GM18517 (cell line): ENCODE measurements around the gene RPL5.

ENCODE experiments used
- ATAC-seq: cut with Tn5 transposase; IDR thresholded peaks from one replicate; pipeline ENCODE4 v1.9.1; 2021; ENCODE audit warnings: mild to moderate bottlenecking, moderate library complexity; ENCODE audit not compliant: unreplicated experiment

RPL5 gene

DNA sequence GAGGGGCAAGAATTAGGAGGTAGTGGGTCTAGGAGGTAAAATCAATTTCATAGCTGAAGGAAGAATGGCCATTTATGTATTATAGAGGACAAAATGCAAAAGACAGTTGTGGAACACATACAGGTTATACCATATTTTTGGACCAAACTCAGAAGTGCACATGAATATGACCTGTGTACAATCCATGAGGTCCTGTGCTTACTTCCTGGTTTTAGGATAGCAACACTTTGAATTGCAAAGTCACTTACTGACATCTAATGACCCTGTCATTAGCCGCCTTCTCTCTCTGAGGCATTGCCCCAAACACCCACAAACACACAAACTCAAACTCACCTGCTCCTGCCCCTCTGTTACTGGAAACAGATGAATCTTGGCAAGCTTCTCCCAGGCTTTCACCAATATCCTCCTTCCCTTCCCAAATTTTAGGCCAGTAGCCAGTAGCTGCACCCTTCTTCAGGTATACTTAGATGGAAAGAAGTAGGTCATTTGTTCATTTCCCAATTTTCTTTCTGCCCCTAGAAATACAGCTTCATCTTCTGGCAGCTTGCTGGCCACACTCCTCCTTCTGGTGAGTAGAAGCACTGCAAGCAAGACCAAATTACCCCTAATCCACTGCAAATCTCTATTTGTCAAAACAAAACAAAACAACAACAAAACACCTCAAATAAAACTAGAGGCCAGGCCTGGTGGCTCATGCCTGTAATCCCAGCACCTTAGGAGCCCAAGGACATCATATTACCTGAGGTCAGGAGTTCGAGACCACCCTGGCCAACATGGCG lies 13.7 kb upstream of the RPL5 start:
- peak; percentile 69 for ATAC-seq

DNA sequence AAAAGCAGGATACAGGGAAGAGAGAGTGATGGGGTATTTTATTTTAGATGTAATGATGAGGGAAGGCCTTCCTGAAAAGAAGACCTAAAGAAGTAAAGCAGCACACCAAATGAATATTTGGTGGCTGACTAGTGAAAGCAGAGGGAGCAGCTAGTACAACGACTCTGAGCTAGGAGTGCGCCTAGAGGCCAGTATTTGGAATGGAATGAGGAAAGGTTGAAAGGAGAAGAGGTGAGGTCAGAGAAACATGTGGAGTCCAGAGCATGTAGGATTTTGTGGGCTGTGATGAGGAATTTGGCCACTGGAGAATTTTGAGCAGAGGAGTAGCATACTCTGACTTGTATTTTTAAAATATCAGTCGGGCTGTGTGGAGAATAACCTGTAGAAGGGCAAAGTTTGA lies 11.8 kb upstream of the RPL5 start:
- ATAC-seq = no peak

DNA sequence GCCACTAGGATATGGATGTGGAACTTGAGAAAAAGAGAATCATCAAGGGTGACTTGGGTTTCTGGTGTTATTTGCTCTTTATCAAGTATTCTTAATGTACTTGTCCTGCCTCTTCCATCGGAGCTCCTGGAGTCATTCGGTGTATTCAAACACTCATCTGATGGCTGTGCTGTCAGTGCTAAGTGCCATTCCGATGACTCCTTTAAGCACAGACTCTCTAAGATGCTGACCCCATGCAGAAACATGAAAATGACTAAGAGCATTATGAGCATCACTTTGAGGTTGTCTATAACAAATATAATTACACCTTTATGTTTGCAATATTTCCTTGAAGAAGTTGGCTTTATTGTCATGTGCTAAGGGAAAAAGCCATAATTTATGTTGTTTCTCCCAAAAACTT lies 11.3 kb upstream of the RPL5 start:
- ATAC-seq = no peak

DNA sequence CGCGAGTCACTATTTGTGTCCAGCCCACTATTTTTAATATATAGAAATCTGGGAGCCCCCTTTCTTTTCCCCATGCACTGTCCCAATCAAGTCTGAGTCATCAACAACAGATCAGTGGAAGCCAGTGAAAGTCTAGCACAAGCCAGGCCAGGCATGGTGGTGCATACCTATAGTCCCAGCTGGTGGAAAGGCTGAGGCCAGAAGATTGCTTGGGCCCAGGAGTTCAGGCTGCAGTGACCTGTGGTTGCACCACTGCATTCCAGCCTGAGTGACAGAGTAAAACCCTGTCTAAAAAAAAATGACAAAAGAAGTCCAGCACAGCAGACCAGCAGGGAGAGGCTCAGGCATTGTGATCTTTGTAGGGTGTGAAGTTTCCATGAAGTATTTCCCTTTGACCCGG lies 9.0 kb upstream of the RPL5 start:
- ATAC-seq = no peak

DNA sequence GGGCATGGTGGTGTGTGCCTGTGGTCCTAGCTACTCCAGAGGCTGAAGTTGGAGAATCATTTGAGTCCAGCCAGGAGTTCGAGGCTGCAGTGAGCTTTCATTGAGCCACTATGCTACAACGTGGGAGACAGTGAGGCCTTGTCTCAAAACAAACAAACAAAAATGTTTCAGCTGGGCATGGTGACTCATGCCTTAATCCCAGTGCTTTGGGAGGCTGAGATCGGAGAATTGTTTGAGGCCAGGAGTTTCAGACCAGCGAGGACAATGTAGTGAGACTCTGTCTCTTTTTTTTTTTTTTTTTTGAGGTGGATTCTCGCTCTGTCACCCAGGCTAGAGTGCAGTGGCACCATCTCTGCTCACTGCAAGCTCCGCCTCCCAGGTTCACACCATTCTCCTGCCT lies 5.0 kb upstream of the RPL5 start:
- no peak for ATAC-seq

DNA sequence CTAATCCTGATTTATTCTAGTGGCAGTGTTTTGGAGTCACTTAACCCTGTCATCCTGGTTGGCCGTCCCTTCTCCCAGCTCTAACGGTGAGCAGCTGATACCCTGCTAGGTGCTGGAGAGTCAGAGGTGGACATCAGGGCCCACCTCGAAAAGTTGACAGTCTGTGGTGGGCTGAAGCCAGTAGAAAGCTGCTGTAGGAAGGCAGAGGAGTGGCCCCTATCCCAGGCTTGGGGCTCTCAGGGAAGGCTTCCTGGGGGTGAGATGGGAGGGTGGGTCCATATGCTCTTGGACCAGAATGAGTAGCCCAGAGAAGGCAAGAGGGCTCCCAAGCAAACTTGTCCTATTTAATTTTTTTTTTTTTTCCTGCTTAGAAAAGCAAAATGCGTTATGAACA lies 475 bp upstream of the RPL5 start:
- ATAC-seq = no peak

DNA sequence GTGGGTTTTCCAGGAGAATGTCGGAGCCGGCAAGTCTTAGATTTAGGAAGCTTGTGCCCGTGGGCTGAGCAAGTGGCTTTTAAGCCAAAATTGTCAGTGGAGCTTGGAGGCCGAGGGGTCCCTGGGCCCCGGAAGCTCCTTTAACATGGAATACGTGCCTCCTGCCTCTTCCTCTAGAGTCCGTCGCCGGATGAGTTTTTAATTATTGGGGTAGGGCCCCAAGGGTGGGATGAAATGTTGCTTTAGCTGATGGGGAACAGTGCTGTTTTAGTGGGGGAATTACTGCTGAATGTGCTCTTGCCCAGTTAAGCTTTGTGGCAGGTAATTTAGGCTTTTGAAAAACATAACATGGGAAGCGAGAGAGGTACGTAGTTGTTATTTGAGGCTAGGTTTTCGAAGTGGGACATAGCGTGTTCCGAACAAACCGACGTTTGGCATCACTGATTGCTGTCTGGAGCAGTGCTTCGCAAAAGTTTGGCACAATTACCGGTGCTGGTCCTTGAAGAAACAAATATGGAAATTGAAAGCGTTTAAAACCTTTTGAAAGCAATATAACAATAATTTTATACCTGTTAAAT lies 786 bp downstream of the RPL5 start:
- ATAC-seq = peak; percentile 4

DNA sequence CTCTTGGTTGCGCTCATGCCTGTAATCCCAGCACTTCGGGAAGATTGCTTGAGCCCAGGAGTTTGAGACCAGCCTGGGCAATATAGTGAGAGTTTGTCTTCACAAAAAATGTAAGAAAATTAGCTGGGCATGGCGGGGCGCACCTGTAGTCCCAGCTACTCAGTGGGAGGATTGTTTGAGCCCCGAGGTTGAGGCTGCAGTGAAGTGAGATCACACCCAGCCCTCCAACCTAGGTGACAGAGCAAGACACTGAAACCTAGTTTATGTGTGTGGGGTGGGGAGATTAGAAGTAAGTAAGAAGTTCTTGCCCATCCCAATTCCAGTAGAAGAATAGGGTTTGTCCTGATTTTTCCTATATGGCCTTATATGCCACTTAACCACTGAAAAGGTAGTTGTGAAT lies 2.0 kb downstream of the RPL5 start:
- no peak for ATAC-seq

DNA sequence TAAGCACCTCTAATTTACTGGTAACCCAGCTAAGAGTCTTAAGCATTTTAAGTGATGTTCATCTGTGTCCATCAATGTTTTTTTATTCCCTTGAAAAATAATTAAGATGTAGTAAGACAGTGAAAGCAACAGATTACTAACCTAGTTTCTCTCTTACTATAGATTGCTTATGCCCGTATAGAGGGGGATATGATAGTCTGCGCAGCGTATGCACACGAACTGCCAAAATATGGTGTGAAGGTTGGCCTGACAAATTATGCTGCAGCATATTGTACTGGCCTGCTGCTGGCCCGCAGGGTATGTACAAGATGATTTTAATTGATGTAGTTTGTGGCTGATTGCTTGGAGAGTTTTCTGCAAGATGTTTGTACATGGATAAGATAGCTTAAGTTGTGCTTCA lies 2.8 kb downstream of the RPL5 start:
- no peak for ATAC-seq

DNA sequence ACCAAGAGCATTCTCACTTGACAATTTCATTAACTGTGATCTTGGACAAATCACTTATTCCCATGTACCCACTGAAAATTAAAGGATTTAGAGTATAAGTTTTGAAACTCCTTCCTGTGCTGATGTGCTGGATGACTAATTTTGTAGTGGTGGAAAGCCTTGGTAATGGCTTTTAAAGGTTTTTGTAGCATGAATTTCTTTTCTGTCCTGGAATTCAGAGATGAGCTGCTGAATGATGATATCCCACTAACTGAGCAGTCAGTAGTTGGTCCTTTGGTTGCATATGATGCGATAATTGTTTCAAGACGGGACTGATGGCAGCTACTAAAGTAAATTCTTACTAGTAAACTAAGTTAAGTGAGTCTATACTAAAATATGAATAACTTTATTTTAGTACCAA lies 5.2 kb downstream of the RPL5 start:
- ATAC-seq = no peak

DNA sequence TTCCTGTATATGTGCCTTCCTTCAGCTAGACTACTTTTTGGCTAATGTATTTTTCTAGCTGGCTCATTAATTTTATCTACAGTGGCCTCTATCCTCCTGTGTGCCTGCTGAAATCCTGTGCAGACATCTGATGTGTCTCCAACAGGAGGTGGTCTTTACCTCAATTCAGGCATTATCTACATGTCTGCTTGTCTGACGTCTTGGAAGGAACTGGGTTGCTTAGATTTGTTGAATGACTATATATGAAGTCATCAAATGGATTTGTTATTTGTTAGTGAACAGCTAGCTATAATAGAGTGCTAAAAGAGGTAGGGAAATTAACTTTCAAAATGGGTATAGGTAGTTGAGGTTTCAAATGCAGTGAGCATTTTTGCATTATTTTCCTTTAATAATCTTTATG lies 6.7 kb downstream of the RPL5 start:
- no peak for ATAC-seq

DNA sequence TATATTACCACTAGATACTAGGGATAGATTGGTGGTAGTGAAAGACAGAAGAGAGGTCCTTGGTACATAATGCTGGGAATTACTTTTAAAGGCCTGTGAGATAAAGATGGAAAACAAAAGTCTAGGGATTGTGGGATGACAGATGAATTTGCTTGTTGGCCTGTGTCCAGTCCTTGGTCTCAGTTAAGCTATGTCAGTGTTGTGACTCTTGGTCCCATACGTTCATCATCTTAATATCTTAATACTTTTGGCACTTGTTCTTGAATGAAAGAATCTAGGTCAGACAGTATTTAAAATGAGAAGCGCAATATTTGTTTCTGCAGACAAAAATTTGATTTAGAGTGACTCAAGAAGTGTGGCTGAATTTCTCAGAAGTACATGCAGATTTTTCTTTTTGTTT lies 7.6 kb downstream of the RPL5 start:
- no peak for ATAC-seq

DNA sequence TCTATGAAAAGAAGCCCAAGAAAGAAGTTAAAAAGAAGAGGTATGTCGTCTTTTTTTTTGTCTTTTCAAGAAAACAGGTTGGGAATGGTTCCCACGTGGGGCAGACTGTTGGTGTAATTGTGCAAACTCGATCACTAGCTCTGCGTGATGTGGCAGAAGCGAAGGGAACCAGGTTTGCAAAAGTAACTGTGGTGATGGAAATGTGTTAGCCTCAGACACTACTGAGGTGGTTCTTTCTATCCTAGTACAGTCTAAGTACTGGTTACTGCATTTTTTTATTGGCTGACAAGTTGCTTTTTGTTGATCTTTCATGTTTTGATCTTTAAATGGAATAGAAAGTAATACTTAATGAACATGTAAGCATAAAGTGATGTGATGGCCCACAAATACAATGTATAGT lies 8.8 kb downstream of the RPL5 start:
- ATAC-seq = no peak

DNA sequence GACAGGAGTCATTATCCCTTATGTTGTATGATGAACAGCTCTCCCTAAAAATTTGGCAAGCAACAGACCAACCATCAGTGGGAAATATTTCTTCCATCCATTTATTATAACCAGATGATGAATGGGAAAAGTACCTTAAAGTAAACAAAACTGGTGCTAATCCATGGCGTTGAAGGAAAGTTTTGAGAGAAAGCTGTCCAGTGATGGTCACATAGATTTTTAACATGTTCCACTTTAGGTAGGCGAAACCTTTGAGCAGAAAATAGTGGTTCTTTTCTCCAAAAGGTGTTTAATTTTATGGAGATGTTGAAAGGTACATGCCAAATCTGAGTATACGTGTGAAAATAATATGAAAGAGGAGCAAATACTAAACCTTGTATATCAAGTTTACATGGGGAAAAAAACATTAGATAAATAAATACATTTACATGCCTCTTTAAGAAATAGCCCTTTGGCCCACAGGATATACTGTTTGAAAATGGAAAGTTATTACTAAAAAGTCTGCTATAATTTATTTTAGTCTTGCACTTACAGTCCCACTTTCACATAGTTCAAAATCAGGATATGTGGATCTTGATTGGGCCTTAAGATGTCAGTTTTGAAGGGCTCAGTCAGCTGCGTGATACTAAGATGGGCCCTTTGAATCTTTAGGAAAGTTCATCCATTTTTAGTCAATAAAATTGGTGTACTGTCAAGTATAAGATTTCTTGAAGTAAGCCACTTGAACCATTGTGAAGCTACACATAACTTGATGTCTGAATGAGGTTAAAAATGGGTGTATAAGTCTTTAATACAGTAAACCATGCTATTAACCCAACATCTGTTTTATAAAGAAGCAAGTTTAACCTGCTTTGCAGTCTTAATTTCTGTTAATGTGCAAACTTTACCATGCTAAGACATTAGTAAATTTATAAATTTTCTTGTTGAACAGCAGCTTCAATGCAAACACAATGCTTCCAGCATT lies 10.5 kb downstream of the RPL5 start:
- no peak for ATAC-seq

DNA sequence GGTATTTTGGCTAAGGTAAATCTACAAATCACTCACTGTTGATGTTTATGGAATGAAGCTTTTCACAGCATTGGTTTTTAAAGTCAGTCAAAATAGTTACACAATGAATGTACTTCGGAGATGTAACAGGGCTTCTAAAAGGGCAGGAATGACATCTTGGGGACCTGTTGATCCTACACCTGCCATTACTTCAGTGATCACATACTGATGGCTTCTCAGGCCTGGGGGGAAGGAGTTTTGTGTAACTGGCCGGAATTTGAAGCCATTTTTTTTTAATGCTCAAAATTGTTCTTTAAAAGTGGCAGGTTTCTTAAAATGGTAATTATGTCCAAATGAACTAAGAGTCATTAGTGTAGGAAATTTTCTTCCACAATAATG lies 11.2 kb downstream of the RPL5 start:
- no peak for ATAC-seq

DNA sequence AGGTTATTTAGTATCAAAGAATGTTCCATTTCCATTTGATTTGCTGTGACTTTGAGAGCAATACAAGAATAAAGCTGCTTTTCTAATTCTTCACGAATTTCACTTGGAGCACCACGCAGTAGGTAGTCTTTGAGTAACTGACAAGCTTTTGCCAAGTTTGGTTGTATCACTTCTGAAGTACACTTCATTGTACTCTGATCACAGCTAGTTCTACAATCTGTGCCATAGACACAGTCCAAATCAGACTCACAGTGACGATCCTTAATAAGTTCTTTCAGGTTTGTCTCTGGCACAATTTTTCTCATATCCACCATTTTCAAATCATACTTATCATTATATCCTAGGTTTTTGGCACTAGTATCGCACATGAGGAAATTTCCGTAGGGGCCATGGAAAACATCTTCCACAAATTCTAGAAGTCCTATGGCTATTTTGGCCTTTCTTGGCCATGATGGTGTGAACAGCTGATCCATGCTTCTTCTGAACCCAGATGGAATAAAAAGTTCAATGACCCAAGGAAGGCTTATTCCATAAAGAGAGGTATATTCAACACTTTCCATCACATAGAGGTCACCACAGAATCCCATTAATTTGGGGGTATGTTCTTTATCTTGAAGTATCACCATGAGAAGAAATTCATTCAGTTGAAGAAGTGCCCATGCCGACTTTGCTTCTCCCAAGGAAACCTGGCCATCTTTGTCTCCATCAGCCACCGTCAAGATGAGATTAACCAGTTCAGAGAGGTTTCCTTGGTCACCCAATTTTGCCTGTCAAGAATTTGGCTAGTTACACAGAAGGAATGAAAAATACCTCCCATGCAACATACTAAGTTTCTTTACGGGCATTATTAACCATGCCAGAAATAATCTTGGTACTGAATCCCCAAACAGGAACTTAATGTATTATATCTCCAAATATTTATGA lies 11.9 kb downstream of the RPL5 start:
- no peak for ATAC-seq

DNA sequence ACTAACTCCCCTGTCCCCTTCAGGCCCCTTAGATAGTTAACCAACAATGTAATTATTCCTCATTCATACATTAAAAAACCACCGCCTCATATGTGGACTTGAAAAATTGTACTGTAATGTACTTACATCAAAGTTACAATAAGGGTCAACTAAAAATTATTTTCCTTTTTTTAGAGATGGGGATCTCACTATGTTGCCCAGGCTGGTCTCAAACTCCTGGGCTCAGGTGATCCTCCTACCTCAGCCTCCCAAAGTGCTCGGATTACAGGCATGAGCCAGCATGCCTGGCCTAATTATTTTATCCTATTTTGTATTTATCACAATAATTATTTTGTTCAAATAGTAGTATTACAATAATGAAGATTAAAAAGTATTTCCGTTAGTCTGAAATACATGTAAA lies 12.6 kb downstream of the RPL5 start:
- no peak for ATAC-seq

DNA sequence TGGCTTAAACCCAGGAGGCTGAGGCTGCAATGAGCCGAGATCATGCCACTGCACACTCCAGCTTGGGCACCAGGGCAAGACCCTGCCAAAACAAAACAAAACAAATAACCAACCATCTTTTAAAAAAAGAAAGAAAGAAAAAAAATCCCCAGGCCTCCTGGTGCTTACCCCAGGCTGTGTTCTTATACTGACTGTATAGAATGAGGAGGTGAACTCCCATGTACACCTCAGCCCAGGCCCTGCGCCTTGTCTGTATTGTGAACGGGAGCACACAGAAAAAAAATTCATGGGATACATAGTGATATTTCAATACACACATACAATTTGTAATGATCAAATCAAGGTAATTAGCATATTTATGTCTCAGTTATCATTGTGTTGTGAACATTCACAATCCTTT lies 14.1 kb downstream of the RPL5 start:
- ATAC-seq = no peak

DNA sequence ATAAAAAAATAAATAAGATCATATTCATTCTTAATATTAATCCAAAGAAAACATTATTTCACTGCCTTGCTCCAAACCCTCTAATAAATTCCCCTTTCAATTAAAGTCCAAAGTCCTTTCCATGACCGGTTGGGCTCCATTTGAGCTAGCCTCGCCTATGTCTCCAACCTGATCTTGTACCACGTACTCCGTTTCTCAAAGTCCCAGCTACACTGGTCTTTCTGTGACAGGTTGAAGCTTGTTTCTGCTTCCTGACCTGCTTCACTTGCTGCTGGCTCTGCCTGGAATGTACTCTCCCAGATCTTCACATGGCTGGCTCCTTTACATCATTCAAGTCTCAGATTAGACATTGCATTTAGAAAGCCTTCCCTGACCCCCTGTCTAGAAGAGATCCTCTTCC lies 16.4 kb downstream of the RPL5 start:
- no peak for ATAC-seq

DNA sequence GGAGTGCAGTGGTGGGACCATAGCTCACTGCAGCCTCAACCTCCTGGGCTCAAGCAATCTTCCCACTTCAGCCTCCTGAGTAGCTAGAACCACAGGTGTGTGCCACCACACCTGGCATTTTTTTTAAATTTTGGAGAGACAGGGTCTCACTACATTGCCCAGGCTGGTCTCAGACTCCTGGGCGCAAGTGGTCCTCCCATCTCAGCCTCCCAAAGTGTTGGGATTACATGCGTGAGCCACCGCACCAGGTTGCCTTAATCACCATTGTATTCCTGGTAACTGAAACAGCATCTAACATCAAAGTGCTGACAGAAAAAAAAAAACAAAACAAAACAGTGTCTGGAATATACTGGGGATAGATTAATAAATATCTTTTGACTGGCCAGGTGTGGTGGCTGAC lies 18.2 kb downstream of the RPL5 start:
- no peak for ATAC-seq

DNA sequence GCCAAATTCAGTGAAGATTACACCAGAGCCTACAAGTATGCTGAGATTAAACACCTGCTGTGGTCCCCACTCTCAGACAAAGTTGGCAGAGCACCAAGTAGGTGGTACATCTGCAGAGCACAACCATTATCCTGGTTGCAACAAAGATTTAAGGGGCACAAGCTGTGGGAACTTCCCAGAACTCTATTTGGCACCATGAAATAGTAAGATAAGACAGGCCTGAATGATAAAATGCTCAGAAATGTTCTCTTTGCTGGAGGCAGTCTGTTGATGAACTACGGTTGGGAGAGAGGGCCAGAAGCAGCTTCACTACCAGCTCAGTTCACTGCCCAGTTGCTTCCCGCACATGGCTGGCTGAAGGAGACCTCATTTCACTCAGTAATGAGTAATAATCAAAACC lies 19.9 kb downstream of the RPL5 start:
- no peak for ATAC-seq
